Sigmoid colon (tissue), 7 donors: ENCODE results near the gene DAW1. TPM values are rescaled to one million over a fixed set of nuclear protein-coding genes. Genes with fewer than 3 reads are reported as not detected.

Source experiments
- DNase-seq: peaks from one replicate; pipeline ENCODE4 v3.0.0-alpha.2; 2019
- H3K27ac ChIP-seq, 4 donors: fragments of 200-600 bp; sonication (generic); one replicate each; pipeline ENCODE4 v1.5.1; 2016 to 2019; ENCODE audit warnings: mild to moderate bottlenecking in 1 of 4
- H3K27me3 ChIP-seq, 3 donors: fragments of 200-600 bp; sonication (generic); one replicate each; pipeline ENCODE4 v1.5.1; 2019; ENCODE audit warnings: mild to moderate bottlenecking in 1 of 3
- H3K36me3 ChIP-seq, 4 donors: fragments of 200-600 bp; sonication (generic); one replicate each; pipeline ENCODE4 v1.5.1; 2016 to 2019
- H3K4me1 ChIP-seq, 4 donors: fragments of 200-600 bp; sonication (generic); one replicate each; pipeline ENCODE4 v1.5.1; 2017 to 2019
- H3K4me3 ChIP-seq, 4 donors: fragments of 200-600 bp; sonication (generic); one replicate each; pipeline ENCODE4 v1.5.1; 2017 to 2019; ENCODE audit warnings: mild to moderate bottlenecking in 2 of 4, moderate library complexity in 1 of 4
- H3K9me3 ChIP-seq, 4 donors: fragments of 200-600 bp in 3 of 4; sonication (generic) in 3 of 4; one replicate each; pipeline versions ENCODE4 v1.5.1 to v1.6.1; 2013 to 2019
- EP300 ChIP-seq, 4 donors: sonication (generic); formaldehyde crosslinking; IDR thresholded peaks; one replicate each; pipeline ENCODE4 v1.6.1; 2017; ENCODE audit warnings: antibody characterized with exemption in 4 of 4
- POLR2A ChIP-seq, 2 donors: fragments of 450-650 bp; IDR thresholded peaks; one replicate each; pipeline ENCODE4 v1.6.1; 2016; ENCODE audit warnings: antibody characterized with exemption in 2 of 2, mild to moderate bottlenecking in 2 of 2, moderate library complexity in 2 of 2
- POLR2AphosphoS5 ChIP-seq, 4 donors: sonication (generic); formaldehyde crosslinking; IDR thresholded peaks; one replicate each; pipeline ENCODE4 v1.6.1; 2017; ENCODE audit warnings: antibody characterized with exemption in 4 of 4
- WGBS, 2 donors: extraction: QIAGEN DNeasy Blood & Tissue Kit; methylation state at CpG; one replicate each; pipeline ENCODE4 v1.1.7; 2013; 5-methylcytosine and 5-hydroxymethylcytosine counted together
- intact Hi-C: fragments of 100-400 bp; cut with DNase I; formaldehyde crosslinking; loops from one replicate; pipeline ENCODE4 v1.15.1; 2023
- polyA plus RNA-seq, 3 donors: library from polyadenylated mRNA; stranded (reverse); fragments of 200-250 nt; gene quantifications; one replicate each; pipeline ENCODE4 v1.2.3, GENCODE V29; 2013
- total RNA-seq, 4 donors: library from RNA; depleted of rRNA; stranded (reverse); fragments of >200 nt; gene quantifications; one replicate each; pipeline ENCODE4 v1.1.0, GENCODE V29; 2016
- TF ChIP-seq, protein P1 (sequence below), 4 experiments: fragments of 450-650 bp in 3 of 4; fragments of 200-600 bp in 1 of 4; IDR thresholded peaks; one replicate each; pipeline ENCODE4 v1.5.1; 2016 to 2019; ENCODE audit warnings: antibody characterized with exemption in 4 of 4, mild to moderate bottlenecking in 3 of 4, moderate library complexity in 2 of 4
- donor health status: healthy with polysubstance abuse.
- donor health status: Bipolar disorder and iron deficiency.
- donor health status: healthy.

The DAW1 gene
- total and polyA plus RNA-seq, 7 donors: 0.06 TPM; not detected in 6

DNA sequence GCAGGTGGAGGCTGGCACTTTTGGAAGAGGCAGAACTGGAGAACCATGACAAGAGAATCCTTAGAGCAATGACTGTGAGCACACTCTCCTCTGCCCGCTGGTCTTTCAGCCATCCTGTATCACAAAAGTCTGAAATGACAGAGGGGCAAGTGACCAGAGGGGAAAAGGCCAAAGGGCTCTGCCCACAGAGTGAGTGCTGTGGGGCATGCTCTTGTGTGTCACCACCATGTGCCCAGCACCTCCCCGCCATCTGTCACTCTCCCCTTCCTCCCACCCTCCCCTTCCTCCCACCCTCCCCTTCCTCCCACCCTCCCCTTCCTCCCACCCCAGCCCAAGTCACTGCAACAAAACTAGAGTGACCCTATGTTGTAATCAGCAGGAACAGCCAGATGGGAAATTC is 31.9 kb downstream of the DAW1 start:
- TF ChIP-seq EP300 (IDR thresholded peaks at IDR 0.05): no peak
- no peak for TF ChIP-seq POLR2A (IDR thresholded peaks at IDR 0.05)
- TF ChIP-seq, protein P1, sequence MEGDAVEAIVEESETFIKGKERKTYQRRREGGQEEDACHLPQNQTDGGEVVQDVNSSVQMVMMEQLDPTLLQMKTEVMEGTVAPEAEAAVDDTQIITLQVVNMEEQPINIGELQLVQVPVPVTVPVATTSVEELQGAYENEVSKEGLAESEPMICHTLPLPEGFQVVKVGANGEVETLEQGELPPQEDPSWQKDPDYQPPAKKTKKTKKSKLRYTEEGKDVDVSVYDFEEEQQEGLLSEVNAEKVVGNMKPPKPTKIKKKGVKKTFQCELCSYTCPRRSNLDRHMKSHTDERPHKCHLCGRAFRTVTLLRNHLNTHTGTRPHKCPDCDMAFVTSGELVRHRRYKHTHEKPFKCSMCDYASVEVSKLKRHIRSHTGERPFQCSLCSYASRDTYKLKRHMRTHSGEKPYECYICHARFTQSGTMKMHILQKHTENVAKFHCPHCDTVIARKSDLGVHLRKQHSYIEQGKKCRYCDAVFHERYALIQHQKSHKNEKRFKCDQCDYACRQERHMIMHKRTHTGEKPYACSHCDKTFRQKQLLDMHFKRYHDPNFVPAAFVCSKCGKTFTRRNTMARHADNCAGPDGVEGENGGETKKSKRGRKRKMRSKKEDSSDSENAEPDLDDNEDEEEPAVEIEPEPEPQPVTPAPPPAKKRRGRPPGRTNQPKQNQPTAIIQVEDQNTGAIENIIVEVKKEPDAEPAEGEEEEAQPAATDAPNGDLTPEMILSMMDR (IDR thresholded peaks at IDR 0.05): no peak
- TF ChIP-seq POLR2AphosphoS5 (IDR thresholded peaks at IDR 0.05): no peak

DNA sequence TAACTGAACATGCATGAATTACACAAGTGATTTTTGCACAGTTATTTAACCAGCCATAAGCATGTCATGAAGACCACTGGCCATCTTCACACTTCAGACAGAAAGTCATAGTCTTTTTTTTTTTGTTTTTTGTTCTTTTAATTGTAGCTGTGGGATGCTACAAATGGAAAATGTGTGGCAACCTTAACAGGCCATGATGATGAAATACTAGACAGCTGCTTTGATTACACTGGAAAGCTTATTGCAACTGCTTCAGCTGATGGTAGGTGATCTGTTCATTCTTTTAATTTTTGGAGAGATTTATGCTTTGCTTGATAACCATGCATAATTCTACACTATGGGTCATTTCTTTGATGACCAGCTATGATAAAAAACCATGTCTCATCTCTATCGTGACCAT is 35.6 kb downstream of the DAW1 start:
- Histone ChIP-seq H3K4me3 (no peak overlapping the region), H3K36me3 (no peaks in the 10 kb centered on the region), H3K27me3 (no peaks in the 10 kb centered on the region), H3K27ac (no peak overlapping the region), H3K4me1 (no peaks in the 10 kb centered on the region), H3K9me3 (no peaks in the 10 kb centered on the region)
- intact Hi-C loops: no loop called here
- WGBS, 2 donors: 86 to 87% methylated on average over 1 of the region's 1 CpG
- no peak for DNase-seq
- TF ChIP-seq EP300 (IDR thresholded peaks at IDR 0.05) (no peak), POLR2A (IDR thresholded peaks at IDR 0.05) (no peak), POLR2AphosphoS5 (IDR thresholded peaks at IDR 0.05) (no peak)
- TF ChIP-seq, protein P1 (IDR thresholded peaks at IDR 0.05): no peak

More for the DNA sequence above, 31.9 kb downstream of the DAW1 start:
- no peaks in the 10 kb centered on the region for H3K9me3 ChIP-seq
- 72 to 92% methylated on average over 2 of the region's 2 CpGs for WGBS, 2 donors
- intact Hi-C loops: no loop called here
- H3K36me3 ChIP-seq: no peaks in the 10 kb centered on the region
- DNase-seq: no peak
- H3K27me3 ChIP-seq: no peaks in the 10 kb centered on the region
- H3K4me1 ChIP-seq: no peaks in the 10 kb centered on the region
- H3K27ac ChIP-seq: no peak overlapping the region
- no peak overlapping the region for H3K4me3 ChIP-seq

DNA sequence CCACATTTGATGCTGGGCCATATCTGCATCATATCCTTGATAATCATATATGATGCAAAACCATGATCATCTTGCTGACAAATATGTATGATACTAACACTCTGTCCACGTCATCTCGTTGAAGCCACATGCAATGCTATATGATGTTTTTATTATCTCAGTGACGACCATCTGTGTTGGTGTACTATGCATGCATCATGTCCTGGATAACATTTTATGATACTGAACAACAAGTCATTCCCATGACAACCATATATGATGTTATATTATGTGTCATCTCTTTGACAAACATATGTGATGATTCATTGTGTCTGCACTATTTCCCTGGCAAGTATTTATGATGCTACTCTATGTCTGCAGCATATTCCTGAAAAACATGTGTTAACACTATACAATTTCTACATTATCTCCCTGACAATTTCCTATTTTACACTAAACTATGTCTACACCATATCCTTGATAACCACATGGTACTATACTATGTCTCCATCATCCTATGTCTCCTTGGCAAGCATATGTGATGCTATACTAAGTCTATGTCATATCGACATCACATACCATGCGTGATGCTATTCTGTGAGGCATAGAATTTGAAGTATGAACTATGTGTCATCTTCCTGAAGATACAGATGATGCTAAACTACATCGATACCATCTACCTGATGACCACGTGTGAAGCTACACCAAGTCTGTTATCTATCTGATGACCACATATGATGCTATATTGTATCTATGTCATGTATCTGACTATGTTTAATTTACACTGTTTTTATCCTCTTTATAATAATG is 37.0 kb downstream of the DAW1 start:
- H3K36me3 ChIP-seq: no peaks in the 10 kb centered on the region
- no peak for DNase-seq
- H3K4me3 ChIP-seq: no peak overlapping the region
- no peaks in the 10 kb centered on the region for H3K4me1 ChIP-seq
- no peaks in the 10 kb centered on the region for H3K27me3 ChIP-seq
- intact Hi-C loops: no loop called here
- WGBS, 2 donors: 79 to 80% methylated on average over 7 of the region's 7 CpGs
- TF ChIP-seq POLR2AphosphoS5 (IDR thresholded peaks at IDR 0.05) (no peak), POLR2A (IDR thresholded peaks at IDR 0.05) (no peak), EP300 (IDR thresholded peaks at IDR 0.05) (no peak)
- TF ChIP-seq, protein P1 (IDR thresholded peaks at IDR 0.05): no peak
- no peak overlapping the region for H3K27ac ChIP-seq
- H3K9me3 ChIP-seq: no peaks in the 10 kb centered on the region

DNA sequence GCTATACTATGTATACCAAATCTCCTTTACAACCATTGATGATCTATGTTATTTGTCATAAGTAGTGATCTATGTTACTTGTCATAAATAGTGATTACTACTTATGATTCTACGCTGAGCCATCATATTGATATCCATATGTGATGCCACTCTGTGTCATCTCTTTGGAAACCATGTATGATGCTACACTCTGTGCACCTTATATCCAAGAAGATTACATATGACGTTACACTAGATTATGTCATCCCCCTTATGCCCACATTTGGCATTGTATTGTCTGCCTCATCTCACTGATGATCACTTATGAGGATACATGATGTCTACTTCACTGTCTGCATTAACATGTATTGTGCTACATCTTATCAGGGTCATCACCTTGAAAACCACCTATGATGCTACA is 42.9 kb downstream of the DAW1 start:
- Histone ChIP-seq H3K4me1 (no peaks in the 10 kb centered on the region), H3K9me3 (no peaks in the 10 kb centered on the region), H3K4me3 (no peak overlapping the region), H3K27ac (no peak overlapping the region), H3K27me3 (no peaks in the 10 kb centered on the region), H3K36me3 (no peaks in the 10 kb centered on the region)
- WGBS, 2 donors: 29 to 79% methylated on average over 2 of the region's 2 CpGs
- intact Hi-C loops: no loop called here
- TF ChIP-seq, protein P1 (IDR thresholded peaks at IDR 0.05): no peak
- TF ChIP-seq POLR2AphosphoS5 (IDR thresholded peaks at IDR 0.05): no peak
- TF ChIP-seq POLR2A (IDR thresholded peaks at IDR 0.05): no peak
- no peak for TF ChIP-seq EP300 (IDR thresholded peaks at IDR 0.05)
- DNase-seq: no peak
